HG02642 (cell line): ENCODE results near the gene GNG7.
"Not testable (repeated sequence)": the region's sequence is repeated elsewhere in the genome, so short reads cannot be mapped to it uniquely, and the experiment has no call there.

Source experiments
- ATAC-seq: cut with Tn5 transposase; IDR thresholded peaks from one replicate; pipeline ENCODE4 v1.9.1; 2021; ENCODE audit warnings: mild to moderate bottlenecking; ENCODE audit not compliant: unreplicated experiment, poor library complexity

Gene GNG7

DNA sequence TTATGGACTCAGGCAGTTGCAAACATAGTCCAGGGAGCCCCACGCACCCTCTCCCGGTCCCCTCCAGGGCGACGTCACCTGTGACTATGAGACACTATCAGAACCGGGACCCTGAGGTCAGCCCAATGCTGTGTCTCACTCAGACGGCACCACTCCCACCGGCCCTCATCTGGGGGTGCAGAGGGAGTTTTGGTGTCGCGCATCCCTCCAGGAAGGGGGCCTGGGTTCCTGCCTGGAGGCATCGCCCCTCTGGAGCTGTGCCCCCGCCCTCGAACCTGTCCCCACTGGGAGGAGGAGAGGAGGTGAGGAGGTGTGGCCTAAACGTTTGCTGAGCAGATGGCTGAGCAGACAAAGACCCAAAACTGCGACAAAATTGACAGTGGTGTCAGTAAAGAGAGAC, 175.3 kb downstream of the GNG7 start:
- ATAC-seq: no peak

DNA sequence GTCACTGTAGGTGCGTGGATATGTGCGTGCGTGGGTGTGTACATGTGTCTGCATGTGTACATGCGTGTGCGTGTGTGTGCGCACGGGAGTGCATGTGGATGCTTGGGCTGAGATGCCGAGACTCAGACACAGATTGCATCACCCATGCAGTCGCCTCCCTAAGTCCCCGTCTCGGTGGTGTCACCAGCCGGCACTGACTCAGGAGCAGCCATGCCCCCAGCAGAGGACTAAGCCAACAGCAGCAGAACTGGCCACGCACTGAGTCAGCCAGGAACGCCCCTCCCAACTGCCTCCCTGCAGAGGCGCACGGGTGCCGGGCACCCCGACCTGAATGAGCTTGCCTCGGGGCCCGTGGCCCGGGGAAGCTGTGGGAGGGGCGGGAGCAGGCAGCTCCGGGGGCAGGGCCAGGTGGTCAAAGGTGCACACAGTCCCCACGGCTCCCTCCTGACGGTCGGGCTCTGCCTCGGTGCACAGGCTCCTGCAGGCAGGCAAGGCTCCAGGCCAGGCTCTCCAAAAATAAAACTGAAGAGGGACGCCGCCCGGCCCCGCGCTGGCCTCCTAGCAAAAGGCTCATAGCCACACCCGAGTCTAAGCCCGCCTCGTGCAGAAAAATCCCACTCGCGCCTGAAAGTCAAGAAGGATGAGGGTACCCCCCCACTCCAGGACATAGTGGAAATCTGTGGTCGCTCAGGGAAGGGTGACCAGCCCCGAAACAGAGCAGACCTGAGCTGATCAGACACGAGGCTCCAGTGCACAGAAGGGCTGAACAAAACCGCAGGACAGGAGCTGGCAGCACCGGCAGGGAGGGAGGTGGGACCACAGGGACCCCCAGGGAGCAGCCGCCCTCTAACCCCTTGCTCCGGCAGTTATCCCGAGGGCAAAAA, 177.4 kb downstream of the GNG7 start:
- ATAC-seq: no peak

DNA sequence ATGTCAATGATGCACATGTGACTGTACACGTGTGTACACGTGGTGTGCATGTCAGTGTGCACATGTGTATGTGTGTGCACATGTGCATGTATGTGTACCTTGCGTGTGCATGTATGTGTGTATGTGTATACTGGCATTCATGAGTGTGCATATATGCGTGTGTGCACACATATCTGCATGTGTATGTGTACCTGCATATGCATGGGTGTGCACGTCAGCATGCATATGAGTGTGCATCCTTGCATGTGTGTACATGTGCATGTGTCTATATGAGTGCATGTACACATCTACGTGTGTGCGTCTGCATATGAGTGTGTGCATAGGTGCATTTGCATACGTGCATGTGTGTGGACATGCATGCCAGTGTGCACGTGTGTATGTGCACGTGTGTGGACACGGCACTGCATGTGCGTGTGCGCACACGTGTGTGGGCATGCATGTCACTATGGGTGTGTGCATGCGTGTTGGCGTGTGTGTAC, 178.1 kb downstream of the GNG7 start:
- no peak for ATAC-seq

DNA sequence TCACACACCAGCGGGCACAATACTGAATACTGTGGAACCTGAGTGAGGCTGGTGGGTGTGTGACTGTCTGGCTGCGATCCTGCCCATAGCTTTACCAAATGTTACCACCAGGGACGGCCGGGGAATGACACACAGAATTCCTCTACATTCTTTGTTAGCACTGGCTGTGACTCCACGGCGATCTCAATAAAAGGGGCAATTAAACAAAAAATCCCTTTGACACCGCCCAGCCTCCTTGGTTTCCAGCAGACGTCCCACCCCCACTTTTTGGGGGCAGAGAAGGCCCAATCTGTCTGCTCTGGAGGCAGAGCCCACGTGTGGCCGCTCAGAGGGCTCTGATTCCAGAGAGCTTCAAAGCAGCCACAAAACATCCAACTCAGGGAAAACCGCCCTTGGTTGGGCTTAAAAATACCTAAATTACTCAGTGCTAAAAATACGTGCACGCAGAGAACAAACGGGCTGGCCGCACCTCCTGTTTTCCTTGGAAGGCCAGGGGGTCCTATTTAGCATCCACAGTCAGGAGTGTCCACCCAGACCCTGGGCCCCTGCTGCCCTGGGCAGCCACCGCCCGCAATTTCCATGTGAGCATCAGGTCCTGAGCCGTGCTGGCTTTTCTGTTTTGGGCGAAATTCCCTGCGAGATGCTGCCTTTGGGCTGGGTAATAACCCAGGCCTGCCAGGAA, 178.7 kb downstream of the GNG7 start:
- no peak for ATAC-seq

DNA sequence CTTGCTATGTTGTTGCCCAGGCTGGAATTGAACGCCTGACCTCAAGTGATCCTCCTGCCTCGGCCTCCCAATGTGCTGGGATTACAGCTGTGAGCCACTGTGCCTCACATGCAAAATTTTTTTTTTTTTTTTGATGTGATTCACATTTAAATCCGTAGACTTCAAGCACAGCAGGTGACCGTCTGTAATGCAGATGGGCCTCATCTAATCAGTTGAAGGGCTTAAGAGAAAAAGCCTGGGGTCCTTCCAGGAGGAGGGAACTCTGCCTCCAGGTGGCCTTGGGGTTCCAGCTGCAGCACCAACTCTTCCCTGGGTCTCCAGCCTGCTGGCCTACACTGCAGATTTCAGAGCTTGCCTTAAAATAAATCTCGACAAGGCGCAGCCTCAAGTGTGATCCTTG, 183.0 kb downstream of the GNG7 start:
- no peak for ATAC-seq

DNA sequence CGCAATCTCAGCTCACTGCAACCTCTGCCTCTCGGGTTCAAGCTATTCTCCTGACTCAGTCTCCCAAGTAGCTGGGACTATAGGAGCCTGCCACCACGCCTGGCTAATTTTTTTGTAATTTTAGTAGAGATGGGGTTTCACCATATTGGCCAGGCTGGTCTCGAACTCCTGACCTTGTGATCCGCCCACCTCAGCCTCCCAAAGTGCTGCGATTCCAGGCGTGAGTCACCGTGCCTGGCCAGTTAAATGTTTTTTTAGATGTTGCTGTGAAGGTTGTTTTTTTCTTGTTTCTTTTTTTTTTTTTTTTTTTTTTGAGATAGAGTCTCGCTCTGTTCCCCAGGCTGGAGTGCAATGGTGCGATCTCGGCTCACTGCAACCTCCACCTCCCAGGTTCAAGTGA, 183.6 kb downstream of the GNG7 start:
- ATAC-seq: not testable (repeated sequence)

DNA sequence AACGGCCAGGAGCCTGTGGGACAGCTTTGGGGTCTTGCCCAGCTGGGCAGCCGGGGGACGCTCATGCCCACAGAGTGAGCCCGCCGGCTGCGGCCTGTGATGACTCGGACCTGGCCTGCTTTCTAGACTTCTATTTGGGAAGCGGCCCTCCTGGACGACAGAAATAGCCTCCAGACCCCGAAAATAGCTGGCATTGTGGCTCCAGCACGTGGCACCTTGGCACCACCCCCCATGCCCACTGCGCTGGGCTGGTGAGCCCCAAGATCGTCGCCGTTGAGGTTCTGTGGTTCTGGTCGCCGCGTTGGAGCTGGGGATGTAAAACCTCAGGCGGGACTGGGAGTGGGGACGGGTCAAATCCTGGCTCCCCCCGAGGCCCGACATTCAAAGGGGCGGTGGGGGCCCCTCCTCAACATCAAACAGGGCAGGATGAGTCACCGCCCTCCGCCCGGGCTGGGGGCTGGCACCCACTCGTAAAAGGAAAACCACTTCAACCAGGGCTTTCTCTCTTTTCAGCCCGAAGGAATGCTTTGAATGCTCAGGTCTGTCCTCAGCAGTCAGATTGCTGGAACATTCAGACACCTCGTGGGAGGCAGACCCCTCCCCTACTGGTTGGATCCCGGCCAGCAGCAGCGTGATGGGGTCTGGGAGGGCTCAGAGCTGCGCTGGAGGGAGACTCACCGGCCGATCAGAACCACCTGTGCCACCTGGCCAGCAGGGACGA, 184.5 kb downstream of the GNG7 start:
- ATAC-seq: no peak

DNA sequence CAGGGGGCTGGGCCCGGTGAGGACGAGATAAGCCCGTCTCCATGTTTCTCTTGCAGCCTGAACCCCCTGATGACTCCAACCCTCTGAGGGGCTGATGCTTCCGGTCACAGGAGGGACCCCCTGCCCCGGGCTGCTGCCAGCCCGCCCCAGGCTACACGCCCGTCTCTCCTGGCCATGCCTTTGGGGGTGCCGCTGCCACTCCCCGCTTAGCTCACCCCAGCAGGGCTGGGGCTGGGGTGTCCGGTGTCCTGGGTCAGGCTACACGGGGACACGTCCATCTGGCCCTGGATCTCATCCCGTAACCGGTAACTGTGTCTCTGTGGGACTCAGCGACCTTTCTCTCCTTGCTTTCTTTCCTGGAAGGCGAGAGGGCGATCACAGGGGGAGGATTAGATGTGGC, 185.8 kb downstream of the GNG7 start:
- ATAC-seq: no peak

DNA sequence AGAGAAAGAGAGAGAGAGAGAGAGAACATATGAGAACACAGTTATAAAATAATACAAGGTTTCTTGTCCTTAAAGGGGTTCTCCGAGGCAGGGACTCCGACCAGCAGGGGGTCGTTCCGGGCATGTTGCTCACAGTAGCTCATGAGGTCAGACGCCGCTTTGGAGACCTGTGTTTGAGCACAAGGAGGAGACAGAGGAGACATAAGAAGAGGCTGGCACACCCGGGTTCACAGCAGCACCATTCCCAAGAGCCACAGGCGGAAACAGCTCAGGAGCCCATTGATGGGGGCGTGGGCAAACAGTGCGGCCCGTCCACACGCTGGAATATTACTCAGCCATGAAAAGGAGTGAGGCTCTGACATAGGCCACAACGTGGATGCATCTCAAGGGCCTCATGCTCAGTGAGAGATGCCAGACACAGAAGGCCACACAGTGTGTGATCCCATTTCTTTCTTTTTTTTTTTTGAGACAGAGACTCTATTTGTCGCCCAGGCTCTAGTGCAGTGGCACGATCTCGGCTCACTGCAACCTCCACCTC, 187.4 kb downstream of the GNG7 start:
- ATAC-seq: no peak

DNA sequence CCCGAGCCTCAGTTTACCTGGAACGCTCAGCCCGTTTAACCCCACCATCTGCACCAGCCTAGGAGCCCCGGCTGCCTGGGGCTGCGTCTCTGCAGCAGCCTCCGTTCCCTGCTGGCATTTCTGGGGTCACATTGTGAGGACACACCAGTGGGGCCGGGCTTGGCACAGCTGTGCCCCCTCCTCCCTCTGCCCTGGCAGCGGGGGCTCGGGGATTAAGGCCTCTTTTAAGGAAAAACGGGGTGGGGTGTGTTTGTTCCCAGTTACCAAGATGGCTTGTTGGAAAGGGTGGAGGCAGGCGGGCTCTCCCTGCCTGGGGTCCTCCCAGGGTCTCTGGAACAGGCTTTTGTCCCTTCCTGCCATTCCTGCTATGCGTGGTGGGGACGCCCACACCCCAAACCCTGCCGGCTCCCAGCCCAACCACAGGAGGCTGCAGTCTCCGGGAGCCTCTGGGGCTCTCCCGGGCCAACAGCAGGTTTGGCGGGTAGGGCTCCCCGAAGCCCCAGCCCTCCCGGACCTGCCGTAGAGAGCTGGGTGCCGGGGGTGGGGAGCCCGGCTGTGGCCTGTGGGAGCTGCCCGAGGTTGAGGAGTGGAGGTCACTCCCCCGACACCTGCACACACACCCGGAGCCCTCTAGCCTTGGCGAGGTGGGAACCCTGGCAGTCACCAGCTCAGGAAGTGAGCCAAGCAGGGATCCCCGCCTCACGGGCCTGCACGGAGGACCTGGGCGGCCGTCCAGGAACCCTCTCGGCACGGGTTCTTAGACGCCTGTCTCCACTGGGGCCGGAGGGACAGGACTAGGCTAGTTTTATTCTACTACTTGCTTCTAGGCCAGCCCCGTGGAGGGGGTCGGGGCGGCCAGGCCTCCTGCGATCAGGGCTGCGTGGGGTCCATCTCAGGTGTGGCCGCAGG, 189.7 kb downstream of the GNG7 start:
- ATAC-seq: no peak

DNA sequence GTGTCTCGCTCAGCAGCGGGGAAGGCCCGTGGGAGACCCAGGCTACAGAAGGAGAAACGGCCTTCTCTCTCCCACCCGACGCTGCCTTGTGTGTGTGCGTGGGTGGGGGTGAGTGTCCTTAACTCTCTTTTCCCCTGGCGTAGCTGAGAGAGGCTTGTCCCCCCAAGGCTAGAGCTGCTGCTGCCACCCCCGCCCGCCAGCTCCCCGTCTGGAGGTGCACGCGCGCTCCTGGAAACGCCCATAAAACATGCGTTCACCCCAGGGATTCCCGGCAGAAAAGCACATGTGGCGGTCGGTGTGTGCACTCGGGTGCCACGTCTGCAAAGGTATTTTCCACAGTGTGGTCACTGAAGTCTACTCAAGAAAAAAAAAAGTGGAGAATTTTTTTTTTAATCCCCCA, 190.5 kb downstream of the GNG7 start:
- ATAC-seq: no peak

DNA sequence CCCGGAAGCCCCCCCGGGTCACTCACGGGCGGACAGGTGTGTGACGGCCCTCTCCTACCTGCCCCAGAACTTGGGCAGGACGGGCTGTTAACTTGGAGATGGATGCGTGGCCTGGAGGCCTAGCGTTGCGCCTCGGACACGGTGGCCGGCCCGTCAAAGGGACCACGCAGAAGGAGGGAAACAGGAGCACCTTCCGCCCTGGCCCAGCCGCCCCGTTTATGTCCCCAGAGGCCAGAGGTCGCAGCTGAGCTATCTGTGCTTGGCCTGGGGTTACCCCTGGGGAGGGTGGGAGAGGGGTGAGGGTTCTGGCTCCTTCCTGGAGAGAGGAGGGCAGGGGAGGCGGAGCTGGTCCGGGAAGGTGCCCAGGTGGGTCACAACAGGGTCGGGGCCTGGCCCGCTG, 190.9 kb downstream of the GNG7 start:
- ATAC-seq: no peak

DNA sequence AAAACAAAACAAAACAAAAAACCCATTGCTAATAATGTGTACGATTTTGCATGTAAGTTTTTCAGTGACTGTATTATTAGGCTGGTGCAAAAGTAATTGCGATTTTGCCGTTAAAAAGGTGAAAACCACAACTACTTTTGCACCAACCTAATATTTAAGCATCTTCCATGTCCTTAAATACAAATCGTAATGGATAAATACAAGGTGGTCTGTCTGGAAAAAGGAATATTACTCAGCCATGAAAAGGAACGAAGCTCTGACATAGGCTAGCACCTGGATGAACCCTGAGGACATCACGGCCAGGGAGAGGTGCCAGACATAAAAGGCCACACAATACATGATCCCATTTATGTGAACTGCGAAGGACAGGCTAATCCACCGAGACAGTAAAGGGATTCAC, 193.4 kb downstream of the GNG7 start:
- ATAC-seq: no peak

DNA sequence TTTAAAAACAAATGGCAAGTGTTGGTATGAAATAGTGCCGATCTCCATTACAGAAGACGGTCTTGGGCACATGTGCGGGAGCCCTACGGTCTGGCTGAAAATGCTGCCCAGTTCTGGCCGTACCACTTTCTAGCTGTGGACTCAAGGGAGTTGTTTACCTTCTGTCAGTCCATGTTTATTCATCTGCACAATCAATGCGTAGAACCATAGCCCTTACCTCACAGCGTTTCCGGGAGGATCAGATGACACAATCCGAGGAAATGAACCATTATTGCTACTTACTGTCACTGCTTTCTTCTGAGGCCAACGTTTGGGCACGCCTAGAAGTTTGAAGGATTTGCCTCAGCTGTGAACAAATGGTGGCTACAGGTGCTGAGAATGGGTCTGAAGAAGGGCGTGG, 195.4 kb downstream of the GNG7 start:
- ATAC-seq: no peak

DNA sequence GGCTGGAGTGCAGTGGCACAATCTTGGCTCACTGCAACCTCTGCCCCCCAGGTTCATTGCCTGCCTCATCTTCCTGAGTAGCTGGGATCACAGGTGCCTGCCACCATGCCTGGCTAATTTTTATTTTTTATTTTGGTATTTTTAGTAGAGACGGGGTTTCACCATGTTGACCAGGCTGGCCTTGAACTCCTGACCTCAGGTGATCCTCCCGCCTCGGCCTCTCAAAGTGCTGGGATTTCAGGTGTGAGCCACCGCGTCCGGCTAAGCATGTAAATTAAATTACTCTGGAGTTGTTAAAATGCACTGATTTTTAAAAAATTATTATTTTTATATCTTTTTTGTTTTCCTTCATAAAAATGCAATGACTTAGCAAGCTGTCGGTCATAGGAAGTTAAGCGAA, 195.8 kb downstream of the GNG7 start:
- not testable (repeated sequence) for ATAC-seq

DNA sequence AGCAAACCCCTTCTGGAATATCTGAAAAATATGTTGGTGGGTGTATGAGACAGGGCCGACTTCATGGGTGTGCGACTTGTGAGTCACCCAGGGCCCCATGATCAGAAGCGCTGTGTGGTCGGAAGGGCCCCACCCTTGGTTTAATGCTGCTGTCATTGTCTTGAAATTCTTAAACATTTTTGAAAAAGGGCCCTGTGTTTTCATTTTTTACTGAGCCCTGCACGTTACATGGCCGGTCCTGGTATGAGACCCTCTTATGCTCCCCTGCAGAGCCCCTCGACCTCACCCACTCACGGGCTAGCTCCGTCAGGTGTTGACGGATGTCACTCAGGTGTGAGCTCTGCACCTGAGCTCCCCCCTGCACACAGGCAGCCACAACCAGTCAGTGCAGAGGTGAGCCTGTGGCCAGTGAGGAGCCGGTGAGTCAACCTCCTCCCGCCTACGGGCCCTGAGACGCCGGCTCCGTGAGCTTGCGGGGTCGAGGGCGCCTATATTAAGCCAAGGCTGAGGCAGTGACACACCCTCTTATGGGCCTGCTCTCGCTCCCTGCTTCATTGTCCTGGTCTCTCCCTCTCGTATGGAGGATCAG, 198.9 kb downstream of the GNG7 start:
- ATAC-seq: no peak

DNA sequence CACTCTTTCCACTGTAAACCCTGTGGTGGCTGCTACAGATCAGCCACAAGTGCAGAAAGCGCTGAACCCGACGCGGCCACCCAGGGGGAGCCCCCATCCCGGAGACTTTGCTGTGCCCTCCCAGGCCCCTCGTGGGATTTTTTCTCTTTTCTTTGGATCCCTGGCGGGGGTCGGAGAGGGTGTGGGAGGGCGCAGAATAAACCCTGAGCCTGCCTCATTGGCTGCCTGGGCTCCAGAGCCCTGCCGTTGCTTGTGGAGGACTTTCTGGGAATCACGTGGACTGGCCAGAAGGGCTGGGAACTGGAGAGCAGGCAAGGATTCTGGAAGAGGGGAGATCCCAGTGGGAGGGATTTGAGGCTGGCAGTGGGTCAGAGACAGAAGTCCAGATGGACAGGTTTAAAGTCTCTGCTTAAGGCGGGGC, 201.6 kb downstream of the GNG7 start:
- no peak for ATAC-seq

DNA sequence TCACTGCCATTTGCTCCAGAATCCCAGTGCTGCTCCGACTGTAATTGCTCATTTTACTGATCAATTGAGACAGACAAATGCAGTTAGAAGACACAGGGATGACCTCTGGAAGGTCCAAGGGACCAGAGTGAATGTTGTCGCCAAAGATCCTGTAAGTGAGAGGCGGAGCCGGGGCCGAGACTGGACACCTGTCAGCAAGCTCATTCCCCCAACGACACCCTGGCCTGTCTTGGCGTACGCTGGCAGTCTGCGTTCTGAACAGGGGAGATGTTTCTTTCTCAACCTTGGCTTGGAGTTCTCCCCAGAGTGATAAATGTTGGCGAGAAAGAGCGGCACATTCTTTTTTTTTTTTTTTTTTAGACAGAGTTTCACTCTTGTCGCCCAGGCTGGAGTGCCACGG, 202.3 kb downstream of the GNG7 start:
- no peak for ATAC-seq

DNA sequence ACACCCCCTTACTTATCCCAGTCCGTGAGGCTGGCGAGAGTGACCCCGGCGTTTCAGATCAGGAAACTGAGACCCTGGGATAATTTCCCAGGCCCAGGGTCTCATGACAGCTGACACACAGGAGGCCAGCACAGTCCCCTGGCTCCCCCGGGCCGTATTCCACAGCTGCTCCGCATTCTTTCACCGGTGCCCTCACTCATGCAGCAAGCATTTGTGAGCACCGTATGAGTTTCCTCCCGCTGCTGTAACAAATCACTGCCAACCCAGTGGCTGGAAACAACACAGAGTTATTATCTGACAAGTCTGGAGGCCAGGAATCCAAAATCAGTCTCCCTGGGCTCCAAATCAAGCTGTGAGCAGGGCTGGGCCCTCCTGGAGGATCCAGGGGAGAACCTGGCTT, 205.3 kb downstream of the GNG7 start:
- no peak for ATAC-seq
